ENCODE results near the gene CACHD1.
A peak's percentile ranks its signal among the peaks of the same experiment; 100 is the strongest.

Gene CACHD1

DNA sequence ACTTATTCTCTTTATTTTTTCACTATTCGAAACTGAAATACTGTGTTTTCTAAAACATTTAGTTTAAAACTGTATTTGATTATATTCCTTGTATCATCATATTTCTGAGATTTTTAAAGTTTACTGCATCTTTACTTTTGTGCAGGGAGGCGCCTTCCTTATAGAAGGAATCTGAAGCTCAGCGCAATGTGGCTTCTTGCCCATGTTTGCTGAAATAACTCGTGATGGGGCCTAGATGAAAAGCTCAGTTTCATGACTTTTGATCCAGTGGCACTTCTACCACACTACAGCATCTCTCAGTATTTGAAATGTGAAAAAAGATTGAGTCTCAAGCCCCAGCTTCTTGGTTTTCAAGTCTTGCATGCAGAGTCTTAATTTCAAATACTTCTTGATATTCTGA is 28.4 kb downstream of the CACHD1 start:
- DNase-seq, result no peak

DNA sequence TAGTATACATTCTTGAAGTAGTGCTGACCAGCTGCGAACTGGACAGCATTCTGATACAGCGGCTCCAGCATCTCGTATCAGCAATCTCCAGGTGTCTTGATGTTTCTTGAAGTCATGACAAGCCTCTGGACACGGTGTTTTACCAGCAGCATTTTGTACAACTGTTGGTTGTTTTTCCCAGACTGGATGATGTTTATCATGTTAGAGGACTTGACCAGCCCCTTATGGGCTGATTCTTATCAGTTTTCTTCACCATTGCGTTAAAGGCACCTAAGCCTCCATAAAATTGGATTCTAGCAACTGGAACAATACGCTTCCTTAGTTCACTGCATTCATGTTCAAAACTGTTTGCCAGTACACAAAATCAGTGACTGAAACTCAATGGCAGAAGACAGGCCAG is 29.1 kb downstream of the CACHD1 start:
- DNase-seq, result no peak

DNA sequence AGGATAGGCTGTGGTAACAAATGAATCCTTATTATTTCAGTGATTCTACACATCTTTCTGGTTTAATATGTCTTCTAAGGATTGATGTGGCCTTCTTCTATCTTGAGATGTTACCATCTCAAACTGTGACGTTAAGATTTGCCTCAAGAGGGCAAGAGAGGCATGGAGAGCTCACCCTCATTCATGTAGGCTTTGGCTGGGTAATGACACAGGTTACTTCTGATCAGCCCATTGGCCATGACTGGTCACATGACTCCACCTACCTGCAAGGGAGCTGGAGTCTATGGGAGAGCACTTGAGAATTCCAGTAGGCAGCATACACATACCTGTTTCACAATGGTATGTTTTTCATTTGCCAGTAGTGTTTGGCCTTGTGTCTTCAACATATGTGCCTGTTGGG is 30.0 kb downstream of the CACHD1 start:
- DNase-seq, result peak; percentile 52

DNA sequence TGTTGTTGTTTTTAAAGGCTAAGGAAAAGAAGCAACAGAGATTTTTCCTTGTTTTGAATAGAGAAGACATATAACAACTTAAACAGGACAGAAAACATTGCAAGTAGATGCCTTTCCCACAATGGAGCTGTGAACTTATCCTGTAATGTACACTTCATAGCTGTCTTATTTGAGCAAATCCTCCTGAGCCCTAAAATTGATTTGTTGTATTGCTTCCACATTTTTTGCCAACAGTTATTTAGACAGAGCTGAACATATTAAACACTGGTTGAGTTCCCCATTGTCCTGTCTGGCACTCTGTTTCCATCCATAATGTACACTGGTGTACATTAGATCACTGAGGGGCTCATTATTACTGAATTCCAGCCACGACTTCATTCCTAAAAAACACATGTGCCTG is 32.2 kb downstream of the CACHD1 start:
- no peak for DNase-seq

DNA sequence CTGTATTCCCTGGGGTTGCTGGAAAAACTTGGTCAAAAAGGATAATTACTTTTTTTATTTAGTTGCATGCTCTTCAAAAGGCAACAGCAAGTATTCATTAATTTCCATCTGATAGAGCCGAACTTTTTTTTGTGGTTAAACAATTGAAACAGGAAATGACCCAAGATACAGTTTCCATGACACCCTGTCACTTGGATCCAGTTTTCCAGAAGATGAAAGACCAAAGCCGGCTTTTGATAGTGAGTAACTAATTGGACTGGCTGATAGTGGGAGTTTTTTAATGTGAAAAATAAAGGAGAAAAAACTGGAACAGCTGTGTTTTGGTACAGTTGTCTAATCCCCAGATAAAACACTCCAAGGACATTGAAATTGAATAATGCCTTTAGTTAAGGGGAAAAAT is 33.0 kb downstream of the CACHD1 start:
- DNase-seq, result no peak

DNA sequence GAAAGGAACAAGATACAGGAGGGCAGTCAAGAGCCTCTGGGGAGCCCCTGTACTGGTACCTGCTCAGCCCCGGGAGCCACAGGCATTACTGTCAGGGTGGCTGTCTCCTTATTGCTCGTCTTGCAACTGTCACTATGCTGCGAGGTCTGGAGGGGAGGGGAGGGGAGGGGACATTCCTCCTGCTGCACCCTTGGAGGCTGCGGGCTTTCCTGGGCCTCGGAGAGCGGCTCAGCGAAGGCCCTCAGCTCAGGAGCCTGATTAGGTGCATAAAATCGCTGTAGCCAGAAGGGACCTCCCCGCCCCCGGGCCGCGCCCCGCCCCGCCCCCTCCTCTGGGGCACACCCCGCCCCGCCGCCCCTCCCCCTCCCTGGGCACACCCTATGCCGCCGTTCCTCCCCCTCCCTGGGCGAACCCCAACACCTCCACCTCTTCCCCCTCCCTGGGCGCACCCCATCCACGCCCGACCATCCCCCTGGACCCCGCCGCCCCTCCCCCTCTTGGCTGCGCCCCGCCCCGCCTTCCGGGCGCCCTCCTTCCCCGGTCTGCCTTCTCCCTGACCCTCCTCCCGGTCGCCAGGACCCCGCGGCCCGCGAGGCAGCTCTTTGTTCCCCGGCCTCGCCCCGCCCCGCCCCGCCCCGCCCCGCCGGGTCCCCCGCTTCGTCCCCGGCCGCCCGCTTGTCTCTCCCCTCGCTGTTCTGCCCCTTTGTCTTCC is 35.5 kb downstream of the CACHD1 start:
- peak; percentile 95 for DNase-seq

DNA sequence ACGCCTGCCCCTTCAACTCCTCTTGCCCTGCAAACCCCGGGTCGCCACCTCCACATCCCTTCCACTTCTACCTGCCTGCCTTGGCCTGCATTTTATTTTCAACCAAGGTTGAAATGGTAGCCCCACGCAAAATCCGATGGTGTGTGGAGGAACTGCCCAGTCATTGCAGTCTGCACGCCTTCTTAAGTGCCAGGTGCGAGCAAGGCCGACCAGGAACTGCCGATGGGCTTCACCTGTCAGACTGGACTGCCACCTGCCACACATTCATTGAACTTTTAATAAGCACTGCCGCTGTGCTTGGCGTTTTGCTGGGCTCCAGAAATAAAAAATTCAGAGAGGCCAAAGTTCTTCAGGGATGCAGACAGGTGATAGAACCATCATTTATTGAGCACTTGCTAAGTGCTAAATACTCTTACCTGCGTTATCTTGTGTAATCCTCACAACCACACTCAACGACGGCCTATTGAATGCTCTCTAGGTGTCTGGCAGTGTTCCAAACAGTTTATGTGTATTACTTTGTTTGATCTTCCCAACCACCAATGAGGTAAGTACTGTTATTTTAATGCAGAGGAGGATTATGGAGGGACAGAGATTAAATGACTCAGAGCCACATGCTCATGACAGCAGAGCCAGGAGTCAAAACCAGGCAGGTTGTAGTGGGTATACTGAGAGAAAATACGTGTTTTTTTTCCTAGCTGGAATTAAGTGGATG is 36.2 kb downstream of the CACHD1 start:
- peak; percentile 100 for DNase-seq

DNA sequence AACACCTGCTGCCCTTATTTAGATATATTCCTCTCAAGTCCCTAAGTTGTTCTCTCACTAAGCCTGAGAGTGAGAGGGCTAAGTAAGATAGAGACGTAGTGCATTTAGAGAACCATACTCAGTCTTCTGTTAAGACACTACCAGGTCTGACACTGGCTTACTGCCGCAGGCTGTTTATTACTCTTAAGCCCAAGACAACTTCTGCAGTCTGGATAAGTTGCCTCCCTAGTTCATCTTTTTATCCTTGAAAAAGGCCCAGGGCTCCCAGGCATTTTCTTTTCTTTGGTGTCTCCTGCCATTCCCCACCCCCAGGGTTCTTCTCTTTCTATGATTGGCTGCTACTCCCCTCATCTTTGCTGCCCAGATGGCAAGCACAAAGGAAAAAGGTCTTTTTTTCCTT is 38.7 kb downstream of the CACHD1 start:
- no peak for DNase-seq

DNA sequence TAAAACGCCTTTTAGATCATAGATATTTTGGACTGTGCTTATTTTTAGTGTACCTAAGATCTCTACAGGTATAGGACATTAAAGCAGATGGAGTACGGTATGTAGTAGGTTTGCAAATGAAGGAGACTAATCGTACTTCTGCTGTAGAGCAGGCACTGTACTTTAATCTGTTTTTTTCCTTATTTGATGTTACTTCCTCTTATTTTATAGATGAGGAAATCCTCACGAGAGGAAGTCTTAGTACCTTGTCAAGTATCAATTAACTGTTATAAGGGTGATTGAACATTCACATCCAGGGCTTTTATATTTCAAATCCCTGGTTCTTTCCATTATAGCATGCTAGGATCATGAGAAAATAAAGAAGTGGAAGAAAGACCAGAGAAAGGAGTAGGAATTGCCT is 41.1 kb downstream of the CACHD1 start:
- no peak for DNase-seq

DNA sequence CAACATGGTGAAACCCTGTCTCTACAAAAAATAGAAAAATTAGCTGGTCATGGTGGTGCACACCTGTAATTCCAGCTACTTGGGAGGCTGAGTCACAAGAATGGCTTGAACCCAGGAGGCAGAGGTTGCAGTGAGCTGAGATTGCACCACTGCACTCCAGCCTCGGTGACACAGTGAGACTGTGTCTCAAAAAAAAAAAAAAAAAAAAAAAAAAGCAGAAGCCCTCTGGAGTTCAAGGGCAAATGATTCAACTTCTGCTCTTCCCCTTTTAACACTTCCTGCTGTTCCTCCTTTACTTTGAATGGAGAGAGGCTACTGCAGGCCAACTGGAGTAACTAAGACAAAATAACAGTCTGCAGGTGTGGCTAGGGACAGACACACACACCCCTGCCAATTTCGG is 42.3 kb downstream of the CACHD1 start:
- peak; percentile 23 for DNase-seq

DNA sequence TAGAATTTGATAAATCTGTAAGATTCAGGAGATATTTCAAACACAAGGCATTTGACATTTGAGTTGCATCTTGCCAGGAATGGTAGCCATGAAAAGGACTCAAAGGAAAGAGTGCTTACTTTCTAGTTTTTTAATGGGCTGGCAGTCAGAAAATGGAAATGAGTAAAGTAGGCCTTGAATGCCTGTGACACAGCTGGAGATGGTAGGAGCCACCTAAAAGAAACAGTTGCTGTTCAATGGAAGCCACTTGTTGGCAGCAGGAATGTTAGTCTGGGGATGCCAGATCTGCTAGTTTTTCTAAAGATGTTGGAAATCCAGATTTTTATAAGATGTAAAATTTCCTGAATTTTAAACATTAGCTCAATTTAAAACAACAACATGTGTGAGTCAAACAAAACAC is 43.6 kb downstream of the CACHD1 start:
- DNase-seq, result no peak

DNA sequence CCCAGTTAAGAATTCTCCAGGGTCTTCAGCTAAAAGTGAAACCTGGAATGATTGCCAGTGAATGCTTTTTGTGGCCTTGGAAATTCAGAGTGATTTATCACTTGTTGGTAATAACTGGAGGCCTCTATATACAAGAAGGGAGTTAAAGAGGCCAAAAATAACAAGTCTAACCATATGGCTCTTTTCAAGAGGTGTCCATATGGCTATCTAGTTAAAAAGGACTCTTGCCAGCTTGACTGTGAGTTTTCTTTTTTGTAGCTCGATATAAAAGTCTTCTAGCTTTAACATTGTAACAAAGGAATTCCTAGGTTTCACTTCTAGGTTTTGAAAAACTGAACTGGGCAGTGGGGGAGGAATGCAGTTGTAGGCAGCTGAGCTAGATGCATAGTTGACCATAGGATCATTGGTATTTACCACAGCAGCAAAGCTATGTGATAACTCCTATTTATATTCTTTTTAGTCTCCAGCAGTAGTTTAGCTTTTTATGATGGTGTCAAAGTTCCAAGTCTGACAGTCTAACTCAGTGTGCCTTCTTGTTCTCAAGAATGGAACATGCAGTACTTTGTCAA is 44.4 kb downstream of the CACHD1 start:
- no peak for DNase-seq

DNA sequence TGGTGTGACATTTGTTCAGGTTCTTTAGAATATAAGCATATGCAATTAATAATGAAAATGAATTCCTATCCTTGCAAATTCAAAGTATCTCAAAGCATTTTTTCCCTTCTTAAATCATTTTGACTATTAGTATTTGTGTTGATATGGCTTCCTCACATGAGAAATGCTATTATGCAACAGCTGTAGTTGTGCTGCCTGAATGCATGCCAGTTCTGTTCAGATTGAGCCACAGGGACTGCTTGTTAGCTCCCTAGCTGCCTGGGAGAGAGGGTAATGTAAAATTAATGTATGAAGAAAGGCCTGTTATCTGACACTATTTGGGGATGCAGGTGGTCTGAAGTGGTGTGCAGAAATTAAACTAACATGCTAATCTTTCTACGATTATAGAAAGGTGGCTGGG is 45.5 kb downstream of the CACHD1 start:
- no peak for DNase-seq

DNA sequence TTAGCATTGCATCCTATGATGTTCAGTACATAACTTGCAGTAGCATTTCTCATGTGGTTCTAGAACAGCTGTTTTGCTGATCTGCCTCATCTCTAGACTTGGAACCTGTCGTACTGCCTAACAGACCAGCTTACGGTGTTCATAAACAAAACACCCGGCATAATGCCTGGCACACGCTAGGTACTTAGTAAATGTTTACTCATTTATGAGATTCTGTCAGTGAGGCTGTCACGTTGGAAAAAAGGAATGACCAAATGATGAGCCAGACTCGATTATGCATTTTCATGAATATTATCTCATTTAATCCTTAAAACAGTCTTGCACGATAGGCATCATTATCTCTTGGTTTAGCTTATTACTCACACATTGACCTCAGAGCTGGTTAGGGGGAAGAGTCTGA is 46.4 kb downstream of the CACHD1 start:
- no peak for DNase-seq

DNA sequence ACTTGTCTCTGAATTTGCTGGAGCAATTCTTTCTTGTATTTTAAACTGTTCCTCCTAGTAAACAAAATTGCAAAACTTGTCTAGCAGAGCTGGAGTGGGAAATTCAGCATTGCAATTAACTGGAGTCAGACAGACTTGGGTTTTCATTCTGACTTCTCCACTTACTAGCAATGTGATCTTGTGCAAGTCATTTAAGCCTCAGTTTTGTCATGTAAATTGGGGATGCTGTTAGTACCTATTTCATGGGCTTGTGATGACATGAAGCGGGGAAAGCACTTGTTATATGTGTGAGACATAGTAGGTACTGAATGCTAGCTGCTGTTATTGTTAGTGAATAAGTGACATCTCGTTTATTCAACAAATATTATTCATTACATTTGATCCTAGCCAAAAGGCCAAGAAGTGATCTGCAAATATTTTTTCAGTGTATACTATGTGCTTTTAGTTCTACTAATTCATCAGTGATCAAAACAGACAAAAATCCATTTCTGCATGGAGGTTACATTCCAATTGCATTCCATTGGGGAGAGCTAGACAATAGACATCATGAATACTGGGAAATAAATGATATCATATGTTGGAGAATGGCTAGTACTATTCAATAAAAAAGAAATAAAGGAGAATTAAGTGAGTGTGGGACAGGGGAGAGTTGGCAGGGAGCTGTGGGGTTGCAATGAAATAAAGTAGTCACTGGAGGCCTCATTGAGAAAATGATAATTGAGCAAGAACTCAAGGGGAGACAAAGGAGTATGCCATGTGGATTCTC is 47.1 kb downstream of the CACHD1 start:
- DNase-seq, result no peak

DNA sequence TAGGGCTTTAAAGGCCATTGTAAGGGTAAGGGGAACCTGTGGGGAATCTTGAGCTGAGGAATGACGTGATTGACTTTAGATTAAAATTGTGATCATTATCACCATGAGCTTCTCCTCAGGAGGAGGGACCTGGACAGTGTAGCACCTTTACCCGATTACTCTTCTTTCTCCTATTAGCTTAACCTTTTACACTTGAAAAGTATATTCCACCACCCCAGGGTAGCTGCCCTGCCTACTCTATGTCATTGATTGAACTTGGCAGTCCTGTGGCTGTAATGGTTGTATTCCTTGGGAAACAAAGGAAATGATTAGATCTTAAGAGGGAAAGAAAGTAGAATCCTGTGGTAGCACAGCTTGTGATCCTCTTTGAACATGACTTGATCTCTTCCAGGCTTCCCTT is 47.7 kb downstream of the CACHD1 start:
- no peak for DNase-seq

DNA sequence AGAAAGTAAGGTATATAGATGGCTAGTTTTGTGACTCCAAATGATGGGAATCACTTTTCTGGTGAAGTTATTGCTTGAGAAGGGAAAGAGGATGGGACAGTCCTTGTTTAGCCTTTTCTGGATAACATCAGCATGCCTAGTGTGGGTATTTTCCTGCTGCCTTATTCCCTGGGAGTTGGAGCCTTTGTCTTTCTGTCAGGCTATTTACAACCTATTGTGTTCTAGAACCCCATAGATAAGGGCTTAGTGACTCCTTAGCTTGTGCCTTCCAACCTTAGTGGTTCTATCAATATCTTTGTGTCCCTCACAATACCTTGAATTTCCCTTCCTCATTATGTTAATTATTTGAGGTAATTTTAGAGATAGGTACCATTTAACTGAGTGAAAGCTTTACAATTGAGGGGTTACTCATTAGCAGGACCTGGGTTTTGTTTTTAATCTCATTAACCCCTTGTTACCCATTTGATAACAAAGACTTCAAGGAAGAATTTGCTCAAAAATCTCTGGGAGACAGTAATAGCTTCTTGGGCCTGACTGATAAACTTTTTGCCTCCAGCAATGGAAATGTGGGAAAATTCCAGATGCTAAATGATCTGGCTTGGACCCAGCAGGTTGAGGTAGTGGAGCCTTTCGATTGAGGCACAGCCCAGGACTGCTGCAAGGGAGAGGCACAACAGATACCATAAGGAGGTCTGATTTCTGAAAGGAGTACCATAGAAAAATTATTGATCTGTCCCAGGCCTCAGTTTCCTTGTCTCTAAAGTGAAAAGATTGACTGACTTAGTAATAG is 49.0 kb downstream of the CACHD1 start:
- no peak for DNase-seq

DNA sequence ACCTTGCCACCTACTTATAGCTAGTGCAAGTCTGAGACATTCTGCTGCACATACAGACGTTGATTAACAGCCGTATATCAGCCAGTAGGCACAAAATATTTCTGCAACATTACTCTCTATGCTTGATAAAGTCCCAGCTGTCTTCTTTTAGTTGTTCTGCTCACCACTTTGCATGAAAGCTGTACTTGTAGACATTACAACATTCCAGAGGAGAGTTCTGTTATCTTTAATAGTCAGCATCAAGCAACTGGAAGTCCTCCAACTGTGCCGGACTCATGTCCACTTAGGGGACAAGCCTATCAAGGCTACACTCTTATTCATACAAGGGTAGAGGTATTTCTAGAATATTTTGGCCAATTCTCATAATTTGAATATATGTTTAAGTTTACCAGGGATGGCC is 50.0 kb downstream of the CACHD1 start:
- no peak for DNase-seq

DNA sequence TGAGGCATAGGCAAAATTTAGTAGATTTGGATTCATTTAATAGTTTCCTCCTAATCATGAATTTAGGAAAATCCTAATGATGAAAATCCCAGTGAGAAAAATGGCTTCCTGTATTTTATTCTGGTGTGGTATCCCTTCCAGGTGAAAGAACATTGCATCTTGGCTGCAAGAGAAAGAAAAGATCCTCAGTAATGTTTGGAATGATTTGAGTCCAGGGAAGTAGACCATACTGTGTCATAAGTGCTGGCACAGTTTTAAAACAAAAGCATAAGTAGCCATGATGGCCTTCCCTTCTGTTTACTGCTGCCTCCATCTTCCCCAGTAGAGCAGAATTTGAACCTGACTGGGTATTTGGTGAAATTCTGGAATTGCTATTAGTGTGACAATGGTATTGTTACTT is 52.8 kb downstream of the CACHD1 start:
- no peak for DNase-seq

DNA sequence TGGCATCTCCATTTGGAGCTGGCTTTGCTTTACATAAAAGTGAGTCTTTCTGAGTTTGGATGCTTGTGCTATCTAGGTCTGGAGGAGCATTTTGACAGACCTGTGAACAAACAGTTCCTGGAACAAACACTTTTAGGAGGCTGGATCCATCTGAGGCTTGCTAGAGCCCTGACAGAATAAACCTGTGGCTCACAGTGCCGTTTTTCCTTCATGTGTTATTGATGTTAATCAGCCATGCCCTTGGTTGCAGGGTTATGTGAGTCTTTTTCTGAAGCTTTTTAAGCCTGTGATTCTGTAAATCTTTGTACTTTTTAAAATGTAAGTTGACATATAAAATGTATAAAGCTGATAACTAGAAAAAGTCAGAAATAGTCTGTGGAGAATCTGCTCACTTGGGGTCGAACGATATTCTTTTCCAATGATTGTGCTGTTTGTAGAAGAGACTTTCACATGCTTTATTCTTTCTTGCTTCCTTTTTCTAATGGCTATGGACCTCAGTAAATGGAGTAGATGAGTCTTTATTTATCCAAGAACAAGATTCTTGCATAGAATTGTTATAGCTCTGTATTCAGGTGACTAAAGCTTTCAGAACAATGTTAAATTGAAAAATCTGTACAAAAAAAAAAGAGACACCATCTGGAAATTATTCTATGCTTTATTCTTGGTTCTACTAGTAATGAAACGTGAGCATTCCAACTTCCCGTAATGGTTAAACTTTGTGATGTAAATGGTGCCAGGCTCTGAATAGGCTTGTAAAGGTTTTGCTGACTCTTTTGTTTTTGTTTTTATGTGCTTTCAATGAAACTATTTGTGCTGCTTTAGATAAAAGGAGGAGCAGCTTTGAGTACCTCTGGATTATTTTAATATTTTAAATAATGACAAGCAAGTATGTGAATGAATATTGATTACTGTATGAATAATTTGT is 53.7 kb downstream of the CACHD1 start:
- DNase-seq, result no peak

DNA sequence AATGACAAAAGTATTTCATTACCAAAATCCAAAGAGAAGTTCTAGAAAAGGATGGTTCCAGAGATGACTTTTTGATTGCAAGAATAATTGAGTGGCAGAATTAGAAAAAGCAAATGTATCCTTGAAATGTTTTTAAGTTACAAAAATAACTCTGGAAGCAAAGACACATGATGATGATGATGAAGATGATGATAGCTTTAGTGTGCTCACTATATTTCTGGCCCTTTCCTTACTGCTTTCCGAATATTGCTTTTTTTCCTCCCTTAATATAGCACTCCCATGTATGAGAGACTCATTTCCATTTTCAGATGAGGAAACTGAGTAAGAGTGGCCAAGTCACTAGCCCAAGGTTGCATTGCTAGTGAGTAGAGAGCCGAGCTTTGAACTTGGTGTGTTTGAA is 54.7 kb downstream of the CACHD1 start:
- no peak for DNase-seq

Data from DMS53 (cell line).